HCT116 (cell line): ENCODE data around the gene C4BPB. TPM values are rescaled to one million over a fixed set of nuclear protein-coding genes. Genes with fewer than 3 reads are reported as not detected.

Source experiments
- ATAC-seq: fragments of 200-7000 bp; cut with Tn5 transposase; 2 replicates; pipeline ENCODE4 v1.9.1; 2020; ENCODE audit warnings: mild to moderate bottlenecking, moderate library complexity
- BruUV-seq: library from RNA; stranded (reverse); fragments of 400-500 nt; replicated peaks from 2 replicates; lab custom pipeline; 2021; lab: Mats Ljungman, UMichigan
- CTCF ChIA-PET: fragments of 300-600 bp; sonication (Branson Sonifier 250); formaldehyde crosslinking; loops from one replicate; lab custom pipeline; 2021; ENCODE audit warnings: antibody characterized with exemption; lab: Charles Lee
- POLR2A ChIA-PET: fragments of 300-600, 350-600 bp; sonication (Branson Sonifier 250); formaldehyde crosslinking; loops from one replicate; lab custom pipeline; 2021; ENCODE audit warnings: antibody characterized with exemption; lab: Charles Lee
- RAD21 ChIA-PET, 2 experiments: fragments of 300-600 bp; sonication (Branson Sonifier 250); formaldehyde crosslinking; loops; one replicate each; lab custom pipeline; 2023; ENCODE audit warnings: low total read pairs in 2 of 2; ENCODE audit not compliant: uncharacterized antibody in 2 of 2, unreplicated experiment in 2 of 2, low non-redundant PET in 1 of 2; lab: Charles Lee
- DNase-seq: peaks from one replicate; pipeline ENCODE4 v3.0.0-alpha.2; 2010; ENCODE audit warnings: low read depth, low spot score
- H2AFZ ChIP-seq: fragments of 200-600 bp; shearing (Covaris generic), sonication (generic); 2 replicates; pipeline ENCODE4 v1.6.1; 2017; ENCODE audit warnings: low read depth, mixed run types, mixed read lengths, antibody characterized with exemption, low read length; ENCODE audit not compliant: poor library complexity, severe bottlenecking
- H3K27ac ChIP-seq: 2 replicates; pipeline ENCODE4 v1.5.1; 2012; ENCODE audit warnings: low read depth, low read length
- H3K27me3 ChIP-seq: fragments of 200-600 bp; sonication (generic); 2 replicates; pipeline ENCODE4 v1.6.1; 2016; ENCODE audit warnings: mixed run types, low read length, mixed read lengths; ENCODE audit not compliant: insufficient read depth
- H3K36me3 ChIP-seq, 2 experiments: fragments of 200-500 bp in 1 of 2; fragments of 200-600 bp in 1 of 2; sonication (Bioruptor generic) in 1 of 2; sonication (generic) in 1 of 2; 2 replicates each; pipeline versions ENCODE4 v1.5.1 to v1.6.1; 2014 to 2016; ENCODE audit warnings: low read length in 2 of 2, inconsistent platforms in 1 of 2, mixed read lengths in 1 of 2, mixed run types in 1 of 2; ENCODE audit not compliant: insufficient read depth in 2 of 2, control insufficient read depth in 1 of 2
- H3K4me1 ChIP-seq, 2 experiments: fragments of 200-600 bp in 1 of 2; sonication (generic) in 1 of 2; 2 replicates each; pipeline versions ENCODE4 v1.5.1 to v1.6.1; 2012 to 2017; ENCODE audit warnings: low read length in 2 of 2, inconsistent platforms in 1 of 2, mild to moderate bottlenecking in 1 of 2, mixed read lengths in 1 of 2, mixed run types in 1 of 2, moderate library complexity in 1 of 2; ENCODE audit not compliant: insufficient read depth in 2 of 2, control insufficient read depth in 1 of 2
- H3K4me2 ChIP-seq: fragments of 200-600 bp; sonication (generic); 2 replicates; pipeline ENCODE4 v1.6.1; 2017; ENCODE audit warnings: mixed run types, low read length, mixed read lengths
- H3K4me3 ChIP-seq, 2 experiments: fragments of 200-600 bp in 1 of 2; sonication (generic) in 1 of 2; replicated peaks in 1 of 2; 2 replicates each; pipeline ENCODE4 v1.5.1; 2011 to 2016; ENCODE audit warnings: low read length in 2 of 2, control low read depth in 1 of 2, low read depth in 1 of 2, mild to moderate bottlenecking in 1 of 2, mixed read lengths in 1 of 2, mixed run types in 1 of 2
- H3K79me2 ChIP-seq: fragments of 200-600 bp; sonication (generic); 2 replicates; pipeline ENCODE4 v1.6.1; 2017; ENCODE audit warnings: mild to moderate bottlenecking, mixed run types, low read length, moderate library complexity, mixed read lengths; ENCODE audit not compliant: insufficient read depth
- H3K9ac ChIP-seq: fragments of 200-600 bp; sonication (generic); 2 replicates; pipeline ENCODE4 v1.6.1; 2016; ENCODE audit warnings: low read length, mixed read lengths
- H3K9me2 ChIP-seq: fragments of 200-600 bp; sonication (generic), shearing (Covaris generic); 2 replicates; pipeline ENCODE4 v1.6.1; 2017; ENCODE audit warnings: mixed run types, mild to moderate bottlenecking, moderate library complexity; ENCODE audit not compliant: insufficient read depth
- H3K9me3 ChIP-seq, 2 experiments: fragments of 200-500 bp in 1 of 2; fragments of 200-600 bp in 1 of 2; sonication (Bioruptor generic) in 1 of 2; sonication (generic) in 1 of 2; 2 replicates each; pipeline ENCODE4 v1.6.1; 2014 to 2017; ENCODE audit warnings: low read length in 2 of 2, mixed read lengths in 2 of 2, inconsistent platforms in 1 of 2, low read depth in 1 of 2, mild to moderate bottlenecking in 1 of 2, mixed run types in 1 of 2, moderate library complexity in 1 of 2; ENCODE audit not compliant: control insufficient read depth in 1 of 2, insufficient read depth in 1 of 2
- H4K20me1 ChIP-seq: fragments of 200-600 bp; sonication (generic), shearing (Covaris generic); 2 replicates; pipeline ENCODE4 v1.6.1; 2017; ENCODE audit warnings: mixed run types, mild to moderate bottlenecking, moderate library complexity; ENCODE audit not compliant: insufficient read depth
- EGR1 ChIP-seq: IDR thresholded peaks from 2 replicates; pipeline ENCODE4 v1.6.1; 2012; ENCODE audit warnings: low read depth
- FOSL1 ChIP-seq: IDR thresholded peaks from 2 replicates; pipeline ENCODE4 v1.6.1; 2012; ENCODE audit warnings: low read depth
- POLR2A ChIP-seq: IDR thresholded peaks from 2 replicates; pipeline ENCODE4 v1.7.0; 2011; ENCODE audit warnings: borderline replicate concordance; ENCODE audit not compliant: insufficient read depth, insufficient read length; ENCODE audit errors: extremely low read depth
- SRF ChIP-seq: IDR thresholded peaks from 2 replicates; pipeline ENCODE4 v1.6.1; 2012; ENCODE audit warnings: low read depth
- TCF7L2 ChIP-seq: IDR thresholded peaks from 2 replicates; pipeline ENCODE4 v1.7.0; 2011; ENCODE audit warnings: borderline replicate concordance, inconsistent platforms; ENCODE audit not compliant: insufficient read depth, insufficient read length; ENCODE audit errors: extremely low read depth
- YY1 ChIP-seq: IDR thresholded peaks from 2 replicates; pipeline ENCODE4 v1.6.1; 2011; ENCODE audit warnings: low read length, low read depth, moderate library complexity, mild to moderate bottlenecking; ENCODE audit not compliant: insufficient replicate concordance; ENCODE audit errors: extremely low read depth
- intact Hi-C: fragments of 100-400 bp; cut with micrococcal nuclease; formaldehyde crosslinking; loops from 2 replicates; pipeline ENCODE4 v1.10.0; 2022
- total RNA-seq: library from RNA; stranded (reverse); gene quantifications from one replicate; pipeline ENCODE4 v1.2.1, GENCODE V29; 2021; ENCODE audit not compliant: unreplicated experiment
- TF ChIP-seq, protein P1 (sequence below): IDR thresholded peaks from 2 replicates; pipeline ENCODE4 v1.6.1; 2012; ENCODE audit warnings: low read depth

The C4BPB gene
- total RNA-seq, 1 experiment from 2014 or later: not detected

DNA sequence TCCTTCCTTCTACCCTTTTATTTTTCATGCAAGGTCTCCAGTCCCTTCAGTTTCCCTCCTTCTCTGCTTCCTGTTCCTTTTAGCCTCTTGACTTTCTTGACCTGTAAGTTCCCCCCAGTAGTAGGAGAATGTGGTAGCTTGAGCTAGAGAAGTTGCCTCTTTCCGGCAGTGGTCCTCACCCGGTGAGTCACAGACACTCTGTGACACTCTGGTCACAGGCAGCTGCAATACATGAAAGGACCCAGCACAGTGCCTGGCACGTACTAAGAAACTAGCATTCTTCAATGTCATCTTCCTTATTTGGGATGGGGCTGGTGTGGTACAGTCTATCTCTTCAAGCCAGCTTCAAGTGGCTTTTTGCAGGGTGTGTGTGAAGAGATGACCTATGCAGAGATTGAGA is 19.6 kb upstream of the C4BPB start:
- TF ChIP-seq SRF (no peak), POLR2A (no peak), TCF7L2 (no peak)
- CTCF ChIA-PET: no interaction called here
- Histone ChIP-seq H3K9me2 (no peaks in the 10 kb centered on the region), H3K9me3 (no peaks in the 10 kb centered on the region), H3K79me2 (no peaks in the 10 kb centered on the region), H3K4me1 (no peaks in the 10 kb centered on the region), H2AFZ (no peak overlapping the region), H3K27me3 (no peaks in the 10 kb centered on the region), H4K20me1 (no peaks in the 10 kb centered on the region), H3K4me3 (no peak overlapping the region), H3K36me3 (peaks cover 3 to 12% of the 10 kb centered on the region in 2 experiments; a peak in 1 of 4 replicates), H3K27ac (no peak overlapping the region), H3K4me2 (no peak overlapping the region), H3K9ac (no peak overlapping the region)
- DNase-seq (no peak), ATAC-seq (no peak)
- RAD21 ChIA-PET: no interaction called here
- intact Hi-C loops: no loop called here
- BruUV-seq: no TSS peak
- POLR2A ChIA-PET: interaction anchor here (1.3 kb wide), 1 partner anchor 16 kb away, joined by 3 read pairs; the partner anchor contains the start of gene PFKFB2

DNA sequence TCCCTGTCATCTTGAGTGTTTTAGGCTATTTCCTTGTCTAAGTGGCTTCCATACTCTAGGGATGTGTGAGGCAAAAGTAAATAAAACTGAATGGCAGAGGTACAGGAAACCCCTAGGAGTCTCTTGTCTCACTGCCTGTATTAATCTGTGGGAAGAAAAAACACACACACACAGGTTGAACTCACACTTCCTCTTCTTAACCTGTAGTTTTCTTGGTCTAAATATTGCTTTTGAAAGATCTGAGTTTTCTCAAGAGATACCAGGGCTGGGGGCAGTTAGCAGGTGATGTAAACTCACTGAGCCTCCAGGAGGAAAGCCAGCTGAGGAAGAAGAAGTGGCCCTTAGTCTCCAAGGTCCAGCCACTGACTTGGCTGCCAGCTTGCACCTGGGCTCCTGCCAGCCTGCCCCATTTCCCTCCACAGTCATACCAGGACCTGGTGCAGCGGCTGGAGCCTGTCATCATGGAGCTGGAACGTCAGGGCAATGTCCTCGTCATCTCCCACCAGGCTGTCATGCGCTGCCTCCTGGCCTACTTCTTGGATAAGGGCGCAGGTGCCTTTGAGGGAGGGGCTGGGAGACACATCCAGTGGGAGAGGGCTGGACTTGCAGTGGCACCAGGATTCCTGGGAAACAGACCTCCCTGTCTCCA is 18.7 kb upstream of the C4BPB start:
- CTCF ChIA-PET: no interaction called here
- Histone ChIP-seq H3K27me3 (no peaks in the 10 kb centered on the region), H3K9me3 (no peaks in the 10 kb centered on the region), H3K36me3 (peaks cover 3 to 12% of the 10 kb centered on the region in 2 experiments; a peak in 1 of 4 replicates), H3K4me2 (no peak overlapping the region), H3K27ac (no peak overlapping the region), H2AFZ (no peak overlapping the region), H3K9ac (no peak overlapping the region), H4K20me1 (no peaks in the 10 kb centered on the region), H3K4me3 (no peak overlapping the region), H3K9me2 (no peaks in the 10 kb centered on the region)
- DNase-seq (no peak), ATAC-seq (no peak)
- intact Hi-C loops: no loop called here
- no TSS peak for BruUV-seq
- RAD21 ChIA-PET: no interaction called here
- TF ChIP-seq TCF7L2 (no peak), FOSL1 (no peak), SRF (no peak), EGR1 (no peak), YY1 (no peak)
- TF ChIP-seq, protein P1, sequence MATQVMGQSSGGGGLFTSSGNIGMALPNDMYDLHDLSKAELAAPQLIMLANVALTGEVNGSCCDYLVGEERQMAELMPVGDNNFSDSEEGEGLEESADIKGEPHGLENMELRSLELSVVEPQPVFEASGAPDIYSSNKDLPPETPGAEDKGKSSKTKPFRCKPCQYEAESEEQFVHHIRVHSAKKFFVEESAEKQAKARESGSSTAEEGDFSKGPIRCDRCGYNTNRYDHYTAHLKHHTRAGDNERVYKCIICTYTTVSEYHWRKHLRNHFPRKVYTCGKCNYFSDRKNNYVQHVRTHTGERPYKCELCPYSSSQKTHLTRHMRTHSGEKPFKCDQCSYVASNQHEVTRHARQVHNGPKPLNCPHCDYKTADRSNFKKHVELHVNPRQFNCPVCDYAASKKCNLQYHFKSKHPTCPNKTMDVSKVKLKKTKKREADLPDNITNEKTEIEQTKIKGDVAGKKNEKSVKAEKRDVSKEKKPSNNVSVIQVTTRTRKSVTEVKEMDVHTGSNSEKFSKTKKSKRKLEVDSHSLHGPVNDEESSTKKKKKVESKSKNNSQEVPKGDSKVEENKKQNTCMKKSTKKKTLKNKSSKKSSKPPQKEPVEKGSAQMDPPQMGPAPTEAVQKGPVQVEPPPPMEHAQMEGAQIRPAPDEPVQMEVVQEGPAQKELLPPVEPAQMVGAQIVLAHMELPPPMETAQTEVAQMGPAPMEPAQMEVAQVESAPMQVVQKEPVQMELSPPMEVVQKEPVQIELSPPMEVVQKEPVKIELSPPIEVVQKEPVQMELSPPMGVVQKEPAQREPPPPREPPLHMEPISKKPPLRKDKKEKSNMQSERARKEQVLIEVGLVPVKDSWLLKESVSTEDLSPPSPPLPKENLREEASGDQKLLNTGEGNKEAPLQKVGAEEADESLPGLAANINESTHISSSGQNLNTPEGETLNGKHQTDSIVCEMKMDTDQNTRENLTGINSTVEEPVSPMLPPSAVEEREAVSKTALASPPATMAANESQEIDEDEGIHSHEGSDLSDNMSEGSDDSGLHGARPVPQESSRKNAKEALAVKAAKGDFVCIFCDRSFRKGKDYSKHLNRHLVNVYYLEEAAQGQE: no peak
- TF ChIP-seq, all 23 proteins: peak for 0
- H3K79me2 ChIP-seq: no peaks in the 10 kb centered on the region
- POLR2A ChIA-PET: interaction anchor here (1.3 kb wide), 1 partner anchor 17 kb away, joined by 3 read pairs; the partner anchor contains the start of gene PFKFB2
- H3K4me1 ChIP-seq: no peaks in the 10 kb centered on the region
